ENCODE measurements around the gene GUCA2A.

The GUCA2A gene

GRCh38 chr1:42176902-42177519 is 12.5 kb upstream of the GUCA2A start:
- peak; percentile 48 to 58 (median 54) for DNase-seq

DNA sequence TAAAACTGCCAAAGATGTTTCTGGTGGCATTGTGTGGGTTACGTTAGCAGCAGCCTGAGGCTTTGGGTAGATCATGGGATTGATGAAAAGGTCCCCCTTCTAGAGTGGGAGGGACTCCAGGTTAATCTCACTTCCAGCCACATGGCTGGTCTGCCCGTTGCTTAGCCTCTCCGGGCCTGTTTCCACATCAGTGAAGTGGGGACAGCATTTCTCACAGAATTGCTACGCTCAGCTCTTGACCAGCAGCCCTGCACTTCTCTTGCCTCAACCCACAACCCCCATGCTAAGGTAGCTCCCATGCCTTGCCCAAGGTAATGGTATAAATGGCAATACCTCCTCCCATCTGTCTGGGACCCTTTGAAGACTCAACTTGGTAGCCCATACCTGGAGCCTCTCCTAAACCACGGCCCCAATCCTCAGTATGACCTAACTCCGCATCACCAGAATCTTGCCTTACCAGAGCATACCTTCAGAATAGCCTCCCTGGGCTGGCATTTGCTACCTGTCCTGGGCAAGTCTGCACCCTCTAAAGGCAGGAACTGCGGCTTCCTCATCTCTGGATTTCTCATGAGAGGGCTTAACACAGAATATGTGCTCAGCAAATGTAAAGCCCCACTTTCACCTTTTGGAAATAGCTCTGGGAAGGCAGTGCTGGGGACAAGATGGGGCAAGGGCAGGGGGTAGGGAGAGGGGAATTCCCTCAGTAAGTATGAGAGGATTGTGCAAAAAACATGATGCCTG is 10.9 kb upstream of the GUCA2A start:
- DNase-seq: no peak

GRCh38 chr1:42173961-42174735 is 9.6 kb upstream of the GUCA2A start:
- DNase-seq: peak in 1 of 3 donors; percentile 21

DNA sequence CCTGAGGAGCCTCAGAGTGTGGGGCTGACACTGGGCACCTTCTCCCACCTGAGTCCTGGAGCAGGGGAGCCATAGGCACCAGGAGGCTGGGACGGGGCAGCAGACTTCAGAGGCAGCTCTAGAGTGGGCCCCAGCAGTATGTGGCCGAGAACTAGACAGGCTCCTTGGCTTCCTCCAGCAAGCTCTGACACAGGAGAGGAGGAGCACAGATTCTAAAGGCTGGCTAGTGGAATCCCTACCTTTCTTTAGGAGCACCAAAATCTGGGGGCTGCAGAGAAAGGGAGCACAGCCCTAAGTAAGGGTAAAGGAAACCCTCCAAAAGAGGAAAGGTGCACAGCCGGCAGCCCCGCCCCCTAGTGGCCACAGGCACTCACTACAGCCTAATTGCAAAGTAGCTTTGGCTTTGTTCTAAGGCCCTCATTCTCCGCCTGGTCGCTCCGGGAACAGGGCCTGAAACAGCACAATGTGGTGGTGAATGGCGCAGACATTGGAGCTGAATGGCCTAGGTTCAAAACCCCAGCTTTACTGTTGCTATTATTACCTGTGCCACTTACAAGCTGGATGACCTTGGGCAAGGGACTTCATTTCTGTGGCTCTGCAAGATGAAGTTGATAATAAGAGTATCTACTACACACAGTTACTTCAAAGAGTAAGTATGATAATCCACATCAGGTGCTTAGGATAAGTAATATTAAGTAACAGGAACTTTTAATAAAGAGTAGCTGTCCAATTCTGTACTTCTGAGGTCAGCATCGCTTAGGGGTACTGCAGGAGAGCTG is 8.8 kb upstream of the GUCA2A start:
- DNase-seq: peak; percentile 49 to 71 (median 70)

DNA sequence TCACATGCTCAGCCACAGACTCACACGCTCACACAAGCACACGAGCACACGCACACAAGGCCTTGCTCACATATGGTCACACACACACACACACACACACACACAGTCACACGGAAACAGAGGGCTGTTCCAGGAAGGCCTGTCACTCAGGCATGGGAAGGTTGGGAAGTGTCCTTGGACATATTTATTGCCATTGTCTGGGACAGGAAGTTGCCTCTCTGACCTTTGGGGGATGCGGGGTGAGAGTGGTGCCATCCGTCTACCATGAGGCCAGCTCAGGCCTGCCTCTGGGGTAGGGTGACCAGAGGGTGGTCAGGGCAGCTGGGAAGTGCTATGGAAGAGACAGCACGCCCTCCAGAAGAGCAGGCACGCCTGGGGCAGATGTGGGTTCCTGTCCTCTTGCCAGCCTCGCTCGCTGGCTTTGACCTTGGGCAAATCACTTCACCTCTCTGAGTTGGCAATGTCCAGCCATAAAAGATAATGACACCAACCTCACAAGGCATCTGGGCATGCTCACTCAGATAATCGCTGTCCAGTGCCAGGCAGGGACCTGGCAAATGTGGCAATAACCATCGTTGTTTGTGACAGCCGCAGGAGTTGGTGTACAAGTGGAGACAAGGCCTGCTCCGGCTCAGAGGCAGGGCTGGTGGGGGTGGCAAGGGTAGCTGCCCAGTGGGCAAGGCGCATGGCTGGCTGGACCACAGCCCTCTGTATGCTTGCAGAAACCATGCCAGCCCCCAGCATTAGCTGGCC is 8.0 kb upstream of the GUCA2A start:
- no peak for DNase-seq

DNA sequence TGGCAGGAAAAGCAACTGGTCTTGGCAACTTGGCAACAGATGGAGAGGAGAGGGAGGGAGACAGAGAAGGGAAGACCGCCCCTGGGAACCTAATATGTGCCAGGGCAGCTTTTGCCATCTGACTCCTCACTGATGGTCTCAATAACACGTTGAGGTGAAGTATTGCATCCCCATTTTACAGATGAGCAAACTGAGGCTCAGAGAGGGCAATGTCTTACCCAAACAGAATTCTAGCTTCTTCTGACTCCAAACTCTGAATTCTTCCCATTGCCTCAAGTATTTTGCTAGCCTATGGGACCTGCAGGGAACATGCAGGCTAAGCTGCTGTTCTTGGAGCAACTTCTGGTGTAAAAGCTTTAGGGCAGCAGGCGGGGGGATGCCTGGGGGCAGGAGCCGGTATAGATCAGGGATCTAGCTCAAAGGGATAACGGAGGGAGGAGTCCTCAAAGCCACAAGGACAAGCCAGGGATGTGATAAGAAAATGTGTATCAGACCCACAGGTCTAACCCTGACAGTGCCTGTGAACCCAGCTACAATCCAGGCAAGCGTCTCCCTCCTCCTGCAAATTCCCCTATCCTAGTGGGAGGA is 7.2 kb upstream of the GUCA2A start:
- no peak for DNase-seq

GRCh38 chr1:42170779-42171621 is 6.5 kb upstream of the GUCA2A start:
- DNase-seq: no peak

DNA sequence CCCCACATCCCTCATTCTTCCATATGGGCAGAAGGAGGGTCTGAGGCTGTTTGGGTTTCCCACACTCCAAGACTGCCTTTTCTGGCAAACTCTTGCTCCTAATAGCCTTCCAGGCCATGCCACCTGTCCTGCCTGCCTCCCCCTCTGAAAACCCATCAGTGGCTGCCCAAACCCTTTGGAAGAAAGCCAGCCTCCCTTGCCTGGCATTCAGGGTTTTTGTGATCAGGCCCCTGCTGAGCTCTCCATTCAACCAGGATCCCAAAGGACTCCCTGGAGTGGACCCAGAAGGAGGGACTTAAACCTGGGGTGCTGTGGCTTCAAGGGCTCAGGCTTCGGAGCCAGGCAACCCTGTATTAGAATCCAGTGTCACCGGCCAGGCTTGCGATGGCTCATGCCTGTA is 4.2 kb upstream of the GUCA2A start:
- DNase-seq: no peak

DNA sequence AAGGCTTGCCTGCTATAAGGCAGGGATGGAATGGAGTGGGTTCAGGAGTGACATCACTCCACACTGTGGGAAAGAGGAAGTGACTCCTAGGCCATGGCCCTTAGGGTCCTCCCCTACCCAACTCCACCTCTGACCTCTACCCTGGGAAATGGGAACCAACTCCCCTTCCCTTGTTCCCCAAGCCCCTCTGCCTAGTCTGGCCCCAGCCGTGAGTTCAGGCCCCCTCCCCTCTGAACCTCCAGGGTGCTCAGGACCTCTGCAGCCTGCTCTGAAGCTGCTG is 3.8 kb upstream of the GUCA2A start:
- peak; percentile 66 to 78 (median 78) for DNase-seq

DNA sequence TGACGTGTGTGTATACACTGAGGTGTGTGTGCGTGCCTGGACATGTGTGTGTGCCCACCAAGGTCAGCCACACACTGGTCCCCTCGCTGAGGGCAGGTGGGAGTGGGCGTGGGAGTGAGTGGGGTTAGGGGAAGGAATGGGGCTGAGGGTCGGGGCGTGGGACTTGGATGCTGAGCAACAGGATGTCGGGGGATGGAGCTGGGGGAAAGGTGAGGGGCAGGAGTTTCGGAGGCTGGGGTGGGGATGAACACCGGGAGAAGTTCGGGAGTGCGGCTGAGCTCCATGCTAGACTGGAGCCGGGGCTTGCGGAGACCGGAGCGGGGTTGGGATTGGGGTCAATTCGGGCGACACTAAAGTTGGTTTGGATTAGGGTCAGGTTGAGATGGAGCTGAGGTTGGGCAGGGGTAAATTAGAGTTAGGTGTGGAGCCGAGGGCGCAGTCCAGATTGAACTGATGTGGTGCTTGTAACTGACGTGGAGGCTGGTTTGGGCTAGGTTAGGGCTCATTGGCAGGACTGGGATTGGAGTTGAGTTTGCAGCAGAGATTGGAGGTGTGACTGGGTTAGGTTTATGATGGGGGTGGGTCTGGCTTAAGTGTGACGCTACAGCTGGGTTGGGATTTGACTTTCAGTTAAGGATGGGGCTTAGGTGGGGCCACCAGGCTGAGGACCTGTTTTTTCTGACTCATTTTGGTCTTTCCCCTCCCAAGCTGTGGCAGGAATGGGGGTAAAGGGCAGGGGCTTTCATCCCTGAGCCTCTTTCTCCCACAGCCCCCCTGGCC is 3.3 kb upstream of the GUCA2A start:
- DNase-seq: no peak

DNA sequence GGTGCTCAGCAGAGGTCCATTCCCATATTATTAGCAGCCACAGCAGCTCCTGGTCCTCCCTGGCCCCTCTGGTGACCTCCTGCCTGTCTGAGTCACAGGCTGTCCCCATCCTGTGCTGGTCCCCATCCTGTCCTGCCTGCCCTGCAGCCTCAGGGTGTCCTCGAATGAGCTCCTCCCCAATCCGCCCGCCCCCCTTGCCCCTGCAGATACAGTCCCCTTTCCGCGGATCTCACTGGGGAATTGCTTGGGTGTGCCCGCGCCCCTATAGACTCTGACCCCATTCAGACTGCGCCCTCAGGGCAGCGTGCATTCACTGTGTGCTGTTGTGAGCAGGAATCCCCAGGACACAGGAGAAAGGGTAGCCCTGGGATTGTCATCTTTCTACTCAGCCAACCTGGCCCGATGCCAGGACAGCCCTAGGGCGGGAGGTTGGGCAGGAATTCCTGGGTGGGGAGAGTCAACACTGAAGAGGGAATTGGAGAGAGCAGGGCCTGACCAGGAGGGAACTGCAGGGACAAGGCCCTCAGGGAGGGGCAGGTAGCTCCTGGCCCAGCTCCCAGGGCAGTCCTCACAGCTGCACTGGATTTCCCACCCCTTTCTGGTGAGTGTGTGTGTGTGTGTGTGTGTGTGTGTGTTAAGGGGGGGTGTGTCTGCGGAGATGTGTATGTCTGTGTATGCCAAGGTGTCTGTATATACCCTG is 1.1 kb upstream of the GUCA2A start:
- no peak for DNase-seq

- DNase-seq: no peak
These were observed 725 bp downstream of the GUCA2A start for GRCh38 chr1:42163536-42164503.

- DNase-seq: no peak
These were observed 1.4 kb downstream of the GUCA2A start for GRCh38 chr1:42163114-42163513.

DNA sequence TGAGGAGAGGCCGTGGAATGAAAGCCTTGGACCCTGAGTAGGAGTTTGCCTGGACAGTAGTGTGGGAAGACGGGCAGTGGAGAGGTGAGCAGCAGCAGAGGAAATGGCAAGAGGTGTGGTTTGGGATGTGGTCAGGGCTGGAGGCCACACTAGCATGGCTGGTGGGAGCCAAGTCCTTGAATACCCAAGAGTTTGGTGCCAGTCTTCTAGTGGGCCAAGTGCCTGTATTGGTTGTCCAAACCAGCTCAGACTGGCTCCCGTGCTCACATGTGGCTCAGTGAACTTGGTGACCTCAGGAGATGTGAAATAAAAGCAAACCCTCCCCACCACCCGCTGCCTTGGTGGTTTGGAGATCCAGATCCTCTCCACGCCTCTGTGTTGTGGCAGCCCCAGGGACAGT is 2.4 kb downstream of the GUCA2A start:
- DNase-seq: no peak

GRCh38 chr1:42158189-42158588 is 6.4 kb downstream of the GUCA2A start:
- no peak for DNase-seq

DNA sequence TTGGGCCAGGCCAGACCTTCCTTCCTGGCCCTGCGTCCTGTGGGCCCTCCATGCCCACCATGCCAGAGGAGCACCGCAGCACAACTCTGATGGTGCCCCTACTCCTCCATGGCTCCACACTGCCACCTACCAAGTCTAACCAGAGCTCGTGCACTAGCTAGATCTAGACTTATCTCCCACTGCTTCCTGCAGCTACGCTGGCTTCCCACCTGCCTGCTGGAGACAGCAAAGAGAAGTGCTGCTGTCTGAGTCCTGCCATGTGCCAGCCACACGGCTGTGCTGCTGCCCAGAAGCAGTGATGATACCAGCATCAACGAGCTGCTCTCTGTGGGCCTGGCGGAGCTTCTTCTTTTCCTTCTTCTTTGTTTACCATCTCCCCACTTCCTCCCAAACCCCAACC is 6.9 kb downstream of the GUCA2A start:
- peak in 1 of 3 donors; percentile 23 for DNase-seq

DNA sequence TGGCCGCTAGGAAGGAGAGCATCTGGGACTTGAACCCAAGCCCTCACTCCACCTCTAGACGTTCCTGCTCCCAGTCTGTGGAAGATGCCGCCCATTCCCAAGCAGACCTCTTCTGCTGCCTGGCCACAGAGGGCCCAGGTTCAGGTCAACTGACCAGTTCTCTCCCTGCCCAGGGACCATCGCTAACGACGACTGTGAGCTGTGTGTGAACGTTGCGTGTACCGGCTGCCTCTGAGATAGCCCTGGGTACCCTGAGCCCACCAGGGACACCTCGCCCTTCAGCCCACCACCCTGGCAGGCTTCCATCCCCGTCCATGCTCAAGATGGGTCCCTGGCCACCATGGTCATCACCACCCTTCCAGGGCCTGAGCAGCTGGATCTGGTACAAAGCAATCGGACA is 9.2 kb downstream of the GUCA2A start:
- DNase-seq: no peak

GRCh38 chr1:42154685-42155084 is 9.9 kb downstream of the GUCA2A start:
- no peak for DNase-seq

- no peak for DNase-seq
These were observed 10.9 kb downstream of the GUCA2A start for GRCh38 chr1:42153624-42154023.

Measured in suppressor macrophage treated with lipopolysaccharide for 1 hour (primary cell).